Osteoblast (primary cell): ENCODE data around the gene TMC2. TPM values are rescaled to one million over a fixed set of nuclear protein-coding genes. Genes with fewer than 3 reads are reported as not detected.

Experiments used
- DNase-seq: peaks from one replicate; pipeline ENCODE4 v3.0.0; 2011; ENCODE audit warnings: low spot score, mixed read lengths; ENCODE audit not compliant: insufficient read length; ENCODE audit errors: missing footprints
- H2AFZ ChIP-seq: 2 replicates; pipeline ENCODE4 v1.6.0; 2011; ENCODE audit warnings: mild to moderate bottlenecking, low read length
- H3K27ac ChIP-seq: 2 replicates; pipeline ENCODE4 v1.5.1; 2011; ENCODE audit warnings: mild to moderate bottlenecking, low read depth, low read length, moderate library complexity
- H3K27me3 ChIP-seq: 2 replicates; pipeline ENCODE4 v1.6.0; 2012; ENCODE audit warnings: mild to moderate bottlenecking, control low read depth, inconsistent platforms, low read length, moderate library complexity; ENCODE audit not compliant: insufficient read depth
- H3K36me3 ChIP-seq: 2 replicates; pipeline ENCODE4 v1.5.1; 2011; ENCODE audit warnings: mild to moderate bottlenecking, low read length, control low read depth, moderate library complexity; ENCODE audit not compliant: insufficient read depth
- H3K4me1 ChIP-seq: 2 replicates; pipeline ENCODE4 v1.5.1; 2011; ENCODE audit warnings: mild to moderate bottlenecking, low read length, control low read depth, moderate library complexity; ENCODE audit not compliant: insufficient read depth
- H3K4me2 ChIP-seq: 2 replicates; pipeline ENCODE4 v1.6.0; 2011; ENCODE audit warnings: mild to moderate bottlenecking, low read length; ENCODE audit not compliant: insufficient read depth
- H3K4me3 ChIP-seq: fragments of 200-600 bp; sonication (generic); 3 replicates; pipeline ENCODE4 v1.5.1; 2012; ENCODE audit warnings: mild to moderate bottlenecking, low read length, inconsistent platforms; ENCODE audit not compliant: insufficient read depth
- H3K79me2 ChIP-seq: 2 replicates; pipeline ENCODE4 v1.6.0; 2012; ENCODE audit warnings: mild to moderate bottlenecking, low read length, control low read depth, inconsistent platforms; ENCODE audit not compliant: insufficient read depth
- H3K9me3 ChIP-seq: 2 replicates; pipeline ENCODE4 v1.5.1; 2011; ENCODE audit warnings: low read depth, low read length, control low read depth
- H4K20me1 ChIP-seq: 2 replicates; pipeline ENCODE4 v1.6.0; 2012; ENCODE audit warnings: mild to moderate bottlenecking, low read length, control low read depth; ENCODE audit not compliant: insufficient read depth
- CTCF ChIP-seq: IDR thresholded peaks from 2 replicates; pipeline ENCODE4 v1.5.1; 2011; ENCODE audit warnings: mild to moderate bottlenecking, low read depth, low read length, moderate library complexity; ENCODE audit errors: extremely low read depth
- total RNA-seq: library from RNA; depleted of rRNA; stranded (reverse); fragments of >200 nt; gene quantifications from 2 replicates; pipeline ENCODE4 v1.2.3, GENCODE V29; 2012

The TMC2 gene
- total RNA-seq, 1 donor: not detected

GRCh38 chr20:2655331-2656116, 119.2 kb downstream of the TMC2 start:
- Histone ChIP-seq H3K4me1 (peaks cover 22% of the 10 kb centered on the region), H3K27ac (peak overlapping the region; percentile 3), H3K4me3 (no peak overlapping the region), H4K20me1 (peaks cover 44% of the 10 kb centered on the region), H2AFZ (no peak overlapping the region), H3K27me3 (no peaks in the 10 kb centered on the region), H3K79me2 (peaks cover 49% of the 10 kb centered on the region), H3K9me3 (no peaks in the 10 kb centered on the region), H3K36me3 (peaks cover 65% of the 10 kb centered on the region), H3K4me2 (no peak overlapping the region)
- TF ChIP-seq CTCF: no peak
- DNase-seq: no peak

- DNase-seq: no peak
- H4K20me1 ChIP-seq: peaks cover 44% of the 10 kb centered on the region
- H3K4me2 ChIP-seq: no peak overlapping the region
- H3K36me3 ChIP-seq: peaks cover 69% of the 10 kb centered on the region
- no peaks in the 10 kb centered on the region for H3K9me3 ChIP-seq
- no peak overlapping the region for H3K4me3 ChIP-seq
- H3K4me1 ChIP-seq: peaks cover 16% of the 10 kb centered on the region
- H3K79me2 ChIP-seq: peaks cover 45% of the 10 kb centered on the region
- H2AFZ ChIP-seq: no peak overlapping the region
- H3K27ac ChIP-seq: no peak overlapping the region
- TF ChIP-seq CTCF: no peak
- no peaks in the 10 kb centered on the region for H3K27me3 ChIP-seq
Observed at GRCh38 chr20:2656471-2657117, 120.2 kb downstream of the TMC2 start.

- no peak overlapping the region for H3K4me2 ChIP-seq
- no peak for TF ChIP-seq CTCF
- no peak overlapping the region for H3K4me3 ChIP-seq
- H3K9me3 ChIP-seq: no peaks in the 10 kb centered on the region
- DNase-seq: no peak
- H3K27ac ChIP-seq: no peak overlapping the region
- peaks cover 49% of the 10 kb centered on the region for H3K79me2 ChIP-seq
- no peak overlapping the region for H2AFZ ChIP-seq
- H4K20me1 ChIP-seq: peaks cover 44% of the 10 kb centered on the region
- H3K27me3 ChIP-seq: no peaks in the 10 kb centered on the region
- H3K36me3 ChIP-seq: peaks cover 74% of the 10 kb centered on the region
- H3K4me1 ChIP-seq: peaks cover 14% of the 10 kb centered on the region
Observed at GRCh38 chr20:2657241-2657640, 120.9 kb downstream of the TMC2 start.

- Histone ChIP-seq H3K79me2 (peaks cover 46% of the 10 kb centered on the region), H3K27me3 (no peaks in the 10 kb centered on the region), H3K27ac (no peak overlapping the region), H3K36me3 (peaks cover 74% of the 10 kb centered on the region), H3K4me3 (no peak overlapping the region), H3K4me1 (peaks cover 14% of the 10 kb centered on the region), H2AFZ (no peak overlapping the region), H3K9me3 (no peaks in the 10 kb centered on the region), H3K4me2 (no peak overlapping the region), H4K20me1 (peaks cover 44% of the 10 kb centered on the region)
- no peak for DNase-seq
- TF ChIP-seq CTCF: no peak
Observed at GRCh38 chr20:2657674-2658073, 121.3 kb downstream of the TMC2 start.
